IMR-90 (cell line): Measurements from ENCODE around the gene DHCR7. TPM values are rescaled to one million over a fixed set of nuclear protein-coding genes. Genes with fewer than 3 reads are reported as not detected.

Experiments
- ATAC-seq: fragments of 200-7000 bp; cut with Tn5 transposase; 2 replicates; pipeline ENCODE4 v1.9.1; 2020; ENCODE audit warnings: low read depth, mild to moderate bottlenecking, moderate library complexity
- BruUV-seq: library from RNA; stranded (reverse); fragments of 400-500 nt; replicated peaks from 2 replicates; lab custom pipeline; 2021; lab: Mats Ljungman, UMichigan
- CTCF ChIA-PET: fragments of 300-600 bp; formaldehyde crosslinking; extraction: SDS; loops from one replicate; lab custom pipeline; 2021; ENCODE audit warnings: antibody characterized with exemption; lab: Yijun Ruan, JAX
- POLR2A ChIA-PET: fragments of 300-600 bp; sonication (Branson Sonifier 250); formaldehyde crosslinking; loops from one replicate; lab custom pipeline; 2022; ENCODE audit warnings: antibody characterized with exemption; ENCODE audit not compliant: unreplicated experiment; lab: Charles Lee
- DNase-seq: peaks from one replicate; pipeline ENCODE4 v3.0.0; 2013
- H2AFZ ChIP-seq: replicated peaks from 2 replicates; pipeline ENCODE3; 2013; ENCODE audit warnings: low read length, mild to moderate bottlenecking; ENCODE audit not compliant: poor library complexity
- H2AK5ac ChIP-seq: 2 replicates; pipeline ENCODE4 v1.6.1; 2013; ENCODE audit warnings: low read depth, low read length, inconsistent platforms
- H2AK9ac ChIP-seq: replicated peaks from 2 replicates; pipeline ENCODE3; 2013; ENCODE audit warnings: mild to moderate bottlenecking, low read depth, low read length, moderate library complexity; ENCODE audit not compliant: poor library complexity
- H2BK120ac ChIP-seq: 2 replicates; pipeline ENCODE4 v1.6.1; 2013; ENCODE audit warnings: low read depth, low read length, inconsistent platforms
- H2BK15ac ChIP-seq: 3 replicates; pipeline ENCODE4 v1.6.1; 2013; ENCODE audit warnings: low read depth, low read length, inconsistent platforms
- H2BK20ac ChIP-seq: 2 replicates; pipeline ENCODE4 v1.6.1; 2013; ENCODE audit warnings: low read depth, mild to moderate bottlenecking, inconsistent platforms, low read length, moderate library complexity
- H2BK5ac ChIP-seq: 2 replicates; pipeline ENCODE4 v1.6.1; 2013; ENCODE audit warnings: mild to moderate bottlenecking, low read depth, low read length, inconsistent platforms; ENCODE audit not compliant: poor library complexity, severe bottlenecking
- H3K14ac ChIP-seq: replicated peaks from 2 replicates; pipeline ENCODE4 v1.6.1; 2013; ENCODE audit warnings: low read depth, low read length, inconsistent platforms
- H3K18ac ChIP-seq: 2 replicates; pipeline ENCODE4 v1.6.1; 2013; ENCODE audit warnings: low read depth, low read length, control low read depth
- H3K23ac ChIP-seq: 2 replicates; pipeline ENCODE4 v1.6.1; 2013; ENCODE audit warnings: low read depth, low read length, inconsistent platforms
- H3K27ac ChIP-seq: 2 replicates; pipeline ENCODE4 v1.5.1; 2013; ENCODE audit warnings: mild to moderate bottlenecking, control low read depth, low read length; ENCODE audit not compliant: insufficient read depth
- H3K27me3 ChIP-seq: 2 replicates; pipeline ENCODE4 v1.6.1; 2013; ENCODE audit warnings: low read length; ENCODE audit not compliant: control insufficient read depth, insufficient read depth
- H3K36me3 ChIP-seq: 2 replicates; pipeline ENCODE4 v1.6.1; 2013; ENCODE audit warnings: low read length, mixed read lengths; ENCODE audit not compliant: control insufficient read depth, insufficient read depth
- H3K4ac ChIP-seq: 2 replicates; pipeline ENCODE4 v1.6.1; 2013; ENCODE audit warnings: low read depth, low read length, inconsistent platforms
- H3K4me1 ChIP-seq: 2 replicates; pipeline ENCODE4 v1.6.1; 2013; ENCODE audit warnings: low read length, mixed read lengths; ENCODE audit not compliant: control insufficient read depth, insufficient read depth
- H3K4me2 ChIP-seq: 2 replicates; pipeline ENCODE4 v1.6.1; 2013; ENCODE audit warnings: low read depth, mild to moderate bottlenecking, control low read depth, low read length, moderate library complexity
- H3K4me3 ChIP-seq: 2 replicates; pipeline ENCODE4 v1.5.1; 2013; ENCODE audit warnings: low read depth, mild to moderate bottlenecking, control low read depth, low read length, moderate library complexity; ENCODE audit not compliant: insufficient read depth
- H3K56ac ChIP-seq: 2 replicates; pipeline ENCODE4 v1.6.1; 2013; ENCODE audit warnings: low read length, inconsistent platforms; ENCODE audit not compliant: insufficient read depth; ENCODE audit errors: extremely low read depth
- H3K79me1 ChIP-seq, 2 experiments: 2 replicates each; pipeline ENCODE4 v1.6.1; 2013; ENCODE audit warnings: low read length in 2 of 2, inconsistent platforms in 1 of 2, low read depth in 1 of 2
- H3K9ac ChIP-seq: 2 replicates; pipeline ENCODE4 v1.6.1; 2013; ENCODE audit warnings: low read depth, low read length, control low read depth
- H3K9me1 ChIP-seq: 2 replicates; pipeline ENCODE4 v1.6.1; 2013; ENCODE audit warnings: low read length, inconsistent platforms; ENCODE audit not compliant: insufficient read depth
- H3K9me3 ChIP-seq: 2 replicates; pipeline ENCODE4 v1.6.1; 2013; ENCODE audit warnings: low read length; ENCODE audit not compliant: control insufficient read depth, insufficient read depth
- H4K20me1 ChIP-seq: 2 replicates; pipeline ENCODE4 v1.6.1; 2013; ENCODE audit warnings: low read length, inconsistent platforms; ENCODE audit not compliant: insufficient read depth
- H4K5ac ChIP-seq: 2 replicates; pipeline ENCODE4 v1.6.1; 2013; ENCODE audit warnings: mild to moderate bottlenecking, low read depth, low read length, control low read depth
- H4K8ac ChIP-seq, 2 experiments: 2 replicates each; pipeline ENCODE4 v1.6.1; 2013; ENCODE audit warnings: low read depth in 2 of 2, low read length in 2 of 2, control low read depth in 1 of 2, inconsistent platforms in 1 of 2
- H4K91ac ChIP-seq: 2 replicates; pipeline ENCODE4 v1.6.1; 2013; ENCODE audit warnings: low read depth, low read length, inconsistent platforms; ENCODE audit not compliant: insufficient read depth
- BHLHE40 ChIP-seq: fragments of 150-350 bp; IDR thresholded peaks from 2 replicates; pipeline ENCODE4 v1.6.1; 2016; ENCODE audit warnings: mild to moderate bottlenecking, low read depth, low read length
- CEBPB ChIP-seq: IDR thresholded peaks from 2 replicates; pipeline ENCODE4 v1.6.1; 2012; ENCODE audit warnings: low read depth, low read length, improper control_type of control experiment
- CTCF ChIP-seq: conservative IDR thresholded peaks from 2 replicates; pipeline ENCODE4 v1.5.1; 2012; ENCODE audit warnings: mild to moderate bottlenecking, low read depth, low read length, improper control_type of control experiment
- ELK1 ChIP-seq: fragments of 150-350 bp; IDR thresholded peaks from 2 replicates; pipeline ENCODE4 v1.6.1; 2016; ENCODE audit warnings: low read depth, mild to moderate bottlenecking, low read length, moderate library complexity, borderline replicate concordance
- FOS ChIP-seq: fragments of 150-350 bp; IDR thresholded peaks from 2 replicates; pipeline ENCODE4 v1.6.1; 2016; ENCODE audit warnings: low read depth, low read length
- MAFK ChIP-seq: IDR thresholded peaks from 2 replicates; pipeline ENCODE4 v1.6.1; 2012; ENCODE audit warnings: low read depth, low read length, improper control_type of control experiment
- MAZ ChIP-seq: IDR thresholded peaks from 2 replicates; pipeline ENCODE4 v1.6.1; 2012; ENCODE audit warnings: low read depth, mild to moderate bottlenecking, low read length, improper control_type of control experiment, moderate library complexity, borderline replicate concordance
- MXI1 ChIP-seq: IDR thresholded peaks from 2 replicates; pipeline ENCODE4 v1.6.1; 2012; ENCODE audit warnings: low read depth, mild to moderate bottlenecking, low read length, moderate library complexity, borderline replicate concordance
- NFE2L2 ChIP-seq: fragments of 150-350 bp; IDR thresholded peaks from 2 replicates; pipeline ENCODE4 v1.6.1; 2016; ENCODE audit warnings: low read depth, mild to moderate bottlenecking, low read length
- POLR2A ChIP-seq: IDR thresholded peaks from 2 replicates; pipeline ENCODE4 v1.6.1; 2012; ENCODE audit warnings: mild to moderate bottlenecking, low read depth, low read length
- RAD21 ChIP-seq: IDR thresholded peaks from 2 replicates; pipeline ENCODE4 v1.6.1; 2012; ENCODE audit warnings: low read length, improper control_type of control experiment
- RCOR1 ChIP-seq: IDR thresholded peaks from 2 replicates; pipeline ENCODE4 v1.6.1; 2012; ENCODE audit warnings: mild to moderate bottlenecking, low read length, improper control_type of control experiment; ENCODE audit not compliant: insufficient replicate concordance
- RFX5 ChIP-seq: IDR thresholded peaks from 2 replicates; pipeline ENCODE4 v1.8.0; 2012; ENCODE audit warnings: low read depth, mild to moderate bottlenecking, low read length, moderate library complexity
- SMC3 ChIP-seq: fragments of 150-350 bp; IDR thresholded peaks from 2 replicates; pipeline ENCODE4 v1.6.1; 2016; ENCODE audit warnings: low read depth, mild to moderate bottlenecking, antibody characterized with exemption, low read length, moderate library complexity
- USF2 ChIP-seq: fragments of 150-350 bp; IDR thresholded peaks from 2 replicates; pipeline ENCODE4 v1.6.1; 2017; ENCODE audit warnings: mild to moderate bottlenecking, antibody characterized with exemption, low read length, low read depth
- WGBS, 2 experiments: methylation state at CpG; one replicate each; pipeline versions ENCODE4 v1.1.5 to v1.1.7; 2013; ENCODE audit warnings: missing lambda C conversion rate in 2 of 2; ENCODE audit not compliant: insufficient read length in 1 of 2; ENCODE audit errors: extremely low coverage in 2 of 2; 5-methylcytosine and 5-hydroxymethylcytosine counted together
- dilution Hi-C: fragments of 300-500 bp; cut with HindIII; formaldehyde crosslinking; loops from one replicate; pipeline ENCODE4 v1.14.3; 2018; ENCODE audit warnings: low sequenced_read_pairs; ENCODE audit not compliant: unreplicated experiment
- in situ Hi-C: fragments of 300-500 bp; cut with MboI; formaldehyde crosslinking; loops from 3 replicates; pipeline ENCODE4 v1.14.3; 2019; ENCODE audit warnings: low sequenced_read_pairs, inconsistent platforms, mixed read lengths
- intact Hi-C: fragments of 100-400 bp; cut with micrococcal nuclease; formaldehyde crosslinking; loops from 2 replicates; pipeline ENCODE4 v1.10.0; 2022
- polyA plus RNA-seq, 3 experiments: library from polyadenylated mRNA; depleted of rRNA; stranded (reverse); fragments of >200 nt; gene quantifications; 2 replicates each; pipeline ENCODE4 v1.2.3, GENCODE V29; 2012; ENCODE audit warnings: low replicate concordance in 1 of 3
- total RNA-seq: library from RNA; depleted of rRNA; stranded (reverse); fragments of >200 nt; gene quantifications from 2 replicates; pipeline ENCODE4 v1.2.3, GENCODE V29; 2012

The DHCR7 gene
- total and polyA plus RNA-seq, 2 of the 4 experiments (the other 2 are of a cell fraction) = 22.0 to 43.3 TPM

GRCh38 chr11:71474771-71475483 lies 26.7 kb upstream of the DHCR7 start:
- ATAC-seq (no peak), DNase-seq (no peak)
- dilution Hi-C loops = no loop called here
- BruUV-seq = no TSS peak
- H3K9me1 ChIP-seq = peaks cover 7% of the 10 kb centered on the region; the same call in 1 of the 2 replicates
- H4K91ac ChIP-seq = no peak overlapping the region
- no peak overlapping the region for H3K27ac ChIP-seq
- TF ChIP-seq USF2 = no peak
- no peak for TF ChIP-seq MXI1
- TF ChIP-seq FOS = no peak
- no peak for TF ChIP-seq ELK1
- TF ChIP-seq RAD21 = no peak
- TF ChIP-seq RCOR1 = no peak
- TF ChIP-seq NFE2L2 = no peak
- no peak for TF ChIP-seq BHLHE40
- TF ChIP-seq MAZ = no peak
- TF ChIP-seq CEBPB = no peak
- TF ChIP-seq MAFK = no peak
- TF ChIP-seq RFX5 = no peak
- no peak for TF ChIP-seq CTCF
- no peak for TF ChIP-seq POLR2A
- no peak for TF ChIP-seq SMC3
- no peaks in the 10 kb centered on the region for H3K27me3 ChIP-seq
- no peak overlapping the region for H2AFZ ChIP-seq
- in situ Hi-C loops = no loop called here
- H2BK15ac ChIP-seq = no peak overlapping the region
- no peak overlapping the region for H3K9ac ChIP-seq
- no peaks in the 10 kb centered on the region for H3K79me1 ChIP-seq
- H4K20me1 ChIP-seq = no peaks in the 10 kb centered on the region
- H4K5ac ChIP-seq = no peak overlapping the region
- H2AK5ac ChIP-seq = no peak overlapping the region
- H3K23ac ChIP-seq = no peak overlapping the region
- peaks cover 77% of the 10 kb centered on the region for H3K36me3 ChIP-seq
- no peak overlapping the region for H2BK20ac ChIP-seq
- no peak overlapping the region for H4K8ac ChIP-seq
- no peak overlapping the region for H3K4me3 ChIP-seq
- no peak overlapping the region for H3K4ac ChIP-seq
- no peak overlapping the region for H3K56ac ChIP-seq
- H2AK9ac ChIP-seq = no peak overlapping the region
- 94% methylated on average over 14 of the region's 26 CpGs; no CpG with 5 or more reads in 1 of the 2 experiments for WGBS, 2 experiments
- no peak overlapping the region for H2BK5ac ChIP-seq
- no peak overlapping the region for H3K14ac ChIP-seq
- no peak overlapping the region for H3K18ac ChIP-seq
- intact Hi-C loops = no loop called here
- no peak overlapping the region for H3K4me2 ChIP-seq
- H3K4me1 ChIP-seq = no peaks in the 10 kb centered on the region
- CTCF ChIA-PET = no interaction called here
- no peaks in the 10 kb centered on the region for H3K9me3 ChIP-seq
- no peak overlapping the region for H2BK120ac ChIP-seq
- POLR2A ChIA-PET = no interaction called here
